Adipocyte (in vitro differentiated cells): Measurements from ENCODE around the gene UBXN6.

Experiments
- DNase-seq: peaks from one replicate; pipeline ENCODE4 v3.0.0-alpha.2; 2015; ENCODE audit warnings: low read depth
- H3K27me3 ChIP-seq: replicated peaks from 2 replicates; pipeline ENCODE4 v1.7.0; 2013; ENCODE audit warnings: mild to moderate bottlenecking, low read length, moderate library complexity; ENCODE audit not compliant: control insufficient read depth, insufficient read depth
- H3K36me3 ChIP-seq: 2 replicates; pipeline ENCODE4 v1.7.0; 2013; ENCODE audit warnings: low read length, mild to moderate bottlenecking, moderate library complexity; ENCODE audit not compliant: control insufficient read depth, insufficient read depth, severe bottlenecking
- H3K4me1 ChIP-seq: 2 replicates; pipeline ENCODE4 v1.7.0; 2013; ENCODE audit warnings: mild to moderate bottlenecking, low read length, moderate library complexity; ENCODE audit not compliant: control insufficient read depth, insufficient read depth
- H3K4me3 ChIP-seq: 2 replicates; pipeline ENCODE4 v1.7.0; 2013; ENCODE audit warnings: mild to moderate bottlenecking, low read length, moderate library complexity
- H3K9ac ChIP-seq: 2 replicates; pipeline ENCODE4 v1.7.0; 2013; ENCODE audit warnings: mild to moderate bottlenecking, low read length, moderate library complexity
- H3K9me3 ChIP-seq: 2 replicates; pipeline ENCODE4 v1.7.0; 2013; ENCODE audit warnings: mild to moderate bottlenecking, low read length, moderate library complexity; ENCODE audit not compliant: control insufficient read depth

UBXN6 gene

DNA sequence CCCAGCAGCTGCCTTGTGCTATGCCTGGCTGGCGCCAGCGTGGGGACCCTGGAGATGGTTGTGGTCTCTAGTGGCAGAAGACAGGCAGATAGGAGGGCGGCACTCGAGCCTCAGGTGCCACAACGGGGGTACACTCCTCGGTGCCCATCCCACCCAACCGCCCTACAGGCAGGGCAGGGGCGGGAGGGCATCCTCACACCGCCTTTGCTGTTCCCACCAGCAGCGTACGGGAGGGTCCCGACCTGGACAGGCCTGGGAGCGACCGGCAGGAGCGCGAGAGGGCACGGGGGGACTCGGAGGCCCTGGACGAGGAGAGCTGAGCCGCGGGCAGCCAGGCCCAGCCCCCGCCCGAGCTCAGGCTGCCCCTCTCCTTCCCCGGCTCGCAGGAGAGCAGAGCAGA lies 44.1 kb upstream of the UBXN6 start:
- H3K9me3 ChIP-seq, result no peaks in the 10 kb centered on the region
- DNase-seq, result no peak
- no peak overlapping the region for H3K4me3 ChIP-seq
- H3K36me3 ChIP-seq, result peaks cover 80% of the 10 kb centered on the region
- H3K9ac ChIP-seq, result no peak overlapping the region
- no peaks in the 10 kb centered on the region for H3K27me3 ChIP-seq
- peaks cover 17% of the 10 kb centered on the region for H3K4me1 ChIP-seq

DNA sequence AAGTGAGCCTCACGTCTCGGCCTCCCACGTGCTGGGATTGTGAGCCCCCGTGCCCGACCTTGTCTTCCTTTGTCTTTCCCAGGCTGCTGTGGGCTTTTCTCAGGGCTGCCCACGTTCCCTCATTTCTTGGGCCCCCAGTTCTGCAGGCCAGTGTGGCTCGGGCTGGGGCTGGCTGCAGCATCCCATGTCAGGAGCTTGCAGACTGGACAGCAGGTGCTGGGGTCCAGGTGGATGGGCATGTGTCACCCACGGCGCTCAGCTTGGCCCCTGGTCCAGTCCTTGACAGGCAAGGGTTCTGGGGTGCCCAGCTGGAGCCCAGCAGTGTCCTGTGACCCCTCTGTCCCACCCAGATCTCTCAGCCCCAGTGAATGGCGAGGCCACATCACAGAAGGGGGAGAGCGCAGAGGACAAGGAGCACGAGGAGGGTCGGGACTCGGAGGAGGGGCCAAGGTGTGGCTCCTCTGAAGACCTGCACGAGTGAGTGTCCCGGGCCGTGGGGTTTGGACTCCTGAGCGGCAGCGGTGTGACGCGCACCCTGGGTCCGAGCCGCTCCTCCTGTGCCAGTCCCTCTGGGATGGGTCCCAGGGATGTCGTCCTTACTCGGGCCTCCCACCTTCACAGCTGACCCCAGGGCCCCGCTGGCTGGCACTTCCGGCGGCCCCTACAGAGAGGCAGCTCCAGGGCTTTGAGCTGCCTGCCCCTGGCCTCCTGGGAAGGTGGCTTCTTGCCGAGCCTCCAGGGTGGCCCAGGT lies 43.4 kb upstream of the UBXN6 start:
- peaks cover 80% of the 10 kb centered on the region for H3K36me3 ChIP-seq
- H3K4me1 ChIP-seq, result peaks cover 10% of the 10 kb centered on the region
- no peak for DNase-seq
- H3K9me3 ChIP-seq, result no peaks in the 10 kb centered on the region
- no peak overlapping the region for H3K9ac ChIP-seq
- no peak overlapping the region for H3K4me3 ChIP-seq
- no peaks in the 10 kb centered on the region for H3K27me3 ChIP-seq

DNA sequence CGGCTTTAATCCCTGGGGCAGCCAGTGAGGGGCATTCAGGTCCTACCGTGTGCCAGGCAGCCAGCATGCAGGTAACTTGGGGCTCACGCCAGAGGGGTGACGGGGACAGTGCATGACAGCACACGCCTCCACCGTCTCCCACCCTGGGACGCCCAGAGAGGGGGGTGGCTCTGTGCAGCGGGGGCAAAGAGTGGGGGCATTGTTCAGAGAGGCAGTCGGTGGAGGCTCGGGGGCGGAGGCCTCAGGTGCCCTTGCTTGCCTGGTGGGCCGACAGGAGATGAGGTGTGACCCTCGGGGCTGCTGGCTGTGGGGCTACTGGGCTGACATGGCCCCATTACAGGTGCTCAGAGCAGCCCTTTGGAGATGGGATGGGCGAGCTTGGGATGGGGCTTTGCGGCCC lies 42.3 kb upstream of the UBXN6 start:
- DNase-seq, result no peak
- peaks cover 8% of the 10 kb centered on the region for H3K4me1 ChIP-seq
- H3K27me3 ChIP-seq, result no peaks in the 10 kb centered on the region
- no peaks in the 10 kb centered on the region for H3K9me3 ChIP-seq
- peaks cover 79% of the 10 kb centered on the region for H3K36me3 ChIP-seq
- no peak overlapping the region for H3K4me3 ChIP-seq
- no peak overlapping the region for H3K9ac ChIP-seq

DNA sequence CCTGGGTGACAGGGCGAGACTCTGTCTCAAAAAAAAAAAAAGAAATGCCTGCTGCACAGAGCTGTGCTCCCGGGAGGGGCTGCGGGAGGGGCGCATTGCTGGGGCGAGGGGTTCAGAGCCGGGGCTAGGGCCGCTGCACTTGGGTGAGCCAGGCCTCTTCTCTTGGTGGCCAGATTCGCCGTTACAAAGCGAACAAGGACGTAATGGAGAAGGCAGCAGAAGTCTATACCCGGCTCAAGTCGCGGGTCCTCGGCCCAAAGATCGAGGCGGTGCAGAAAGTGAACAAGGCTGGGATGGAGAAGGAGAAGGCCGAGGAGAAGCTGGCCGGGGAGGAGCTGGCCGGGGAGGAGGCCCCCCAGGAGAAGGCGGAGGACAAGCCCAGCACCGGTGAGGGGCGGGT lies 41.7 kb upstream of the UBXN6 start:
- Histone ChIP-seq H3K9me3 (no peaks in the 10 kb centered on the region), H3K27me3 (no peaks in the 10 kb centered on the region), H3K9ac (no peak overlapping the region), H3K4me3 (no peak overlapping the region), H3K36me3 (peaks cover 79% of the 10 kb centered on the region), H3K4me1 (peaks cover 3% of the 10 kb centered on the region)
- DNase-seq, result no peak

DNA sequence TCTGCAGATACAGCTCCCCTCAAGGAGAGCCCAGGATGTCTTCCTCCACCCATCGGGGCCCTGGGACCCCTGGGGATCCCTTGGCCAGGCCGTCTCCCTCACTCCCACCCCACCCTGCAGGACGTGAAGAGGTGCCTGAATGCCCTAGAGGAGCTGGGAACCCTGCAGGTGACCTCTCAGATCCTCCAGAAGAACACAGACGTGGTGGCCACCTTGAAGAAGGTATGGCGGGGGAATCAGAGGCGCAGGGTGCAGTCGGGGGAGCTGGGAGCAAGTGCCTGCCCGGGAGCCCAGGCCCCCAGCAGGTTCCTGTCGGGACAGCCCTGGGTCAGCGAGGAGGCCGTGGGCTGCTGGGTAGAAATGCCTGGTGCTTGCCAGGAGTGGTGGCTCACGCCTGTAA lies 41.1 kb upstream of the UBXN6 start:
- Histone ChIP-seq H3K36me3 (peaks cover 79% of the 10 kb centered on the region), H3K9ac (no peak overlapping the region), H3K4me1 (no peaks in the 10 kb centered on the region), H3K4me3 (no peak overlapping the region), H3K27me3 (no peaks in the 10 kb centered on the region), H3K9me3 (no peaks in the 10 kb centered on the region)
- DNase-seq, result no peak

DNA sequence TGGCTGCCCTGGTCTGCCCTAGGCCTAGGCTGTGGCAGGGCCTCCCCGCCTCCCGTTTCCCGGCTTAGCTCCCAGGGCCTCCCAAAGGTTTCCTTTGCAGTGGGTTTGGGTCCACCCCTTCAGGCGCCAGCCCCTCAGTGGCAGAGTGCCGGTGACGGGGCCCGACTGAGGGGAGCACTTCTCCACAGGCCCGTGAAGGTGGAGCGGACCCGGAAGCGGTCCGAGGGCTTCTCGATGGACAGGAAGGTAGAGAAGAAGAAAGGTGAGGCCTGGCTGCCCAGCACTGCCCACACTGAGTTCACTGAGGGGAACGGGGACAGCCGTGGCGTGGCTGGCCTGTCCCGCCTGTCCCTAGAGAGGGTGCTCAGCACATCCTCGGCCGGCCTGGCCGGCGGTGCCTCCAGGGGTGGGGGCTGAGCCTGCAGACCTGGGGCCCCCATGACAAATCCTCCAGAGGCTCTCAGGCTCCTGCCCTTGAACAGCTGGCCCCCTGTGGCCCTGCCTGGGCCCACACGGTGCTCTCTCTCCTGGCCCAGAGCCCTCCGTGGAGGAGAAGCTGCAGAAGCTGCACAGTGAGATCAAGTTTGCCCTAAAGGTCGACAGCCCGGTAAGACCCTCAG lies 40.3 kb upstream of the UBXN6 start:
- H3K27me3 ChIP-seq, result no peaks in the 10 kb centered on the region
- peaks cover 78% of the 10 kb centered on the region for H3K36me3 ChIP-seq
- no peak overlapping the region for H3K4me3 ChIP-seq
- no peak for DNase-seq
- H3K9me3 ChIP-seq, result no peaks in the 10 kb centered on the region
- H3K4me1 ChIP-seq, result no peaks in the 10 kb centered on the region
- no peak overlapping the region for H3K9ac ChIP-seq

DNA sequence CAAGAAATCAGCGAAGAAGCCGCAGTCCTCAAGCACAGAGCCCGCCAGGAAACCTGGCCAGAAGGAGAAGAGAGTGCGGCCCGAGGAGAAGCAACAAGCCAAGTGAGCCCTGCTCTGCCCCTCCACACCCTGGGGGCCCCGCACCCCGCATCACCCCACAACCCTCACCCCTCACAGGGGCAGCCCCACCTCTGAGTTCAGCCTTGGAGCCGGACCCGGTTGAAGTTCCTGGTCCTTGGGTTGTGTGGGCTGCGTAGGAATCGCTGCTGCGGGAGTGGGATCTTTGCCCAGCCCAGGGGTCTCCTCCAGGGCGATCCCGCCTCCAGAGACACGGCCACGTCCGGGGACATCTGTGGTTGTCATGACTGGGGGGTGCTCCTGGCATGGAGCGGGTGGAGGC lies 38.7 kb upstream of the UBXN6 start:
- Histone ChIP-seq H3K4me3 (no peak overlapping the region), H3K9ac (no peak overlapping the region), H3K9me3 (no peaks in the 10 kb centered on the region), H3K36me3 (peaks cover 69% of the 10 kb centered on the region), H3K27me3 (no peaks in the 10 kb centered on the region), H3K4me1 (no peaks in the 10 kb centered on the region)
- no peak for DNase-seq

DNA sequence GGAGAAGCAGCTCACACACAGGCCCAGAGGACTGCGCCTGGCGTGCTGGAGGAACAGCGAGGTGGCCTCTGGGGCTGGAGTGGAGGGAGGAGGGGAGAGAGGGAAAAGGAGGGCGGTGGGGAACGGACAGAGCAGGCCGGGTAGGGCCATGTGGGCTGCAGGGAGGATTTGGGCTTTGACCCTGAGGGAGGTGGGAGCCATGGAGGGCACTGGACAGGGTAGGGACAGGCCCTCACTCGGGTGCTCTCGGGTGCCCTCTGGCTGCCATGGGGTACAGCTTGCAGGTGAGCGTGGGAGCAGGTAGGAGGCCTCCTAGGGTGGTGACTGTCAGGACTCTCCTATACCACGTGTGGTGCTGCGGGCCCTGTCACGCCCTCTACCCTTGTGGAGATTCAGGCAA lies 37.9 kb upstream of the UBXN6 start:
- Histone ChIP-seq H3K27me3 (no peaks in the 10 kb centered on the region), H3K36me3 (peaks cover 66% of the 10 kb centered on the region), H3K9me3 (no peaks in the 10 kb centered on the region), H3K4me1 (no peaks in the 10 kb centered on the region), H3K9ac (no peak overlapping the region), H3K4me3 (no peak overlapping the region)
- DNase-seq, result no peak

DNA sequence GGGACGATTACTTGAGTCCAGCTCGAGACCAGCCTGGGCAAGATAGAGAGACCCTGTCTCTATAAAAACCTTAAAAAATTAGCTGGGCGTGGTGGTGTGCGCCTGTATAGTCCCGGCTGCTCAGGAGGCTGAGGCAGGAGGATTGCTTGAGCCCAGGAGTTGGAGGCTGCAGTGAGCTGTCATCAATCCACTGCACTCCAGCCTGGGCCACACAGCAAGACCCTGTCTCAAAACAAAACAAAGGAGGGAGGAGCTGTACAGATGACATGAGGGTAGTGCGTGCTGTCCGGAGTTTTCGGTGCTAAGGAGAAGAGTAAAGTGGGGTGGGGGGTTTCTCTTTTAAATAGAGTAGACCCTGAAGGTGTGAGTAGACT lies 37.1 kb upstream of the UBXN6 start:
- H3K27me3 ChIP-seq, result no peaks in the 10 kb centered on the region
- H3K36me3 ChIP-seq, result peaks cover 74% of the 10 kb centered on the region
- no peak for DNase-seq
- H3K9me3 ChIP-seq, result no peaks in the 10 kb centered on the region
- no peak overlapping the region for H3K9ac ChIP-seq
- no peak overlapping the region for H3K4me3 ChIP-seq
- no peaks in the 10 kb centered on the region for H3K4me1 ChIP-seq

DNA sequence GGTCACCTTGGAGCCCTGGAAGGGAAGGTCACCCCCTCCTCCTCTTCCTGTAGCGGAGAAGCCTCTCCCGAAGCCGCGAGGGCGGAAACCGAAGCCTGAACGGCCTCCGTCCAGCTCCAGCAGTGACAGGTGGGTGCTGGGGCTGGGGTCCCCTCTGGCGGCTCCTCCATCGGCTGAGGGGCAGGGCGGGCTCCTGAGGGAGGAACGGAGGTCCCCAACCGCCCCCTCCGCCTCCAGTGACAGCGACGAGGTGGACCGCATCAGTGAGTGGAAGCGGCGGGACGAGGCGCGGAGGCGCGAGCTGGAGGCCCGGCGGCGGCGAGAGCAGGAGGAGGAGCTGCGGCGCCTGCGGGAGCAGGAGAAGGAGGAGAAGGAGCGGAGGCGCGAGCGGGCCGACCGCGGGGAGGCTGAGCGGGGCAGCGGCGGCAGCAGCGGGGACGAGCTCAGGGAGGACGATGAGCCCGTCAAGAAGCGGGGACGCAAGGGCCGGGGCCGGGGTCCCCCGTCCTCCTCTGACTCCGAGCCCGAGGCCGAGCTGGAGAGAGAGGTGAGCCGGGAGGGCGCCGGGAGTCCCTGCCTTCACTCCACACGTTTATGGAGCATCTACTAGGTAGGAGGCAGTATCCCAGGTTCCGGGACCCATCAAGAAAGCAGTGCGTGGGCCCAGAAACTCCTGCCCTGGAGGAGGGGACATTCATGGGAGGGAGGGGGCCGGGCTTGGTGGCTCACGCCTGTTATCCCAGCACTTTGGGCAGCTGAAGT lies 36.5 kb upstream of the UBXN6 start:
- no peaks in the 10 kb centered on the region for H3K9me3 ChIP-seq
- DNase-seq, result no peak
- no peak overlapping the region for H3K9ac ChIP-seq
- no peak overlapping the region for H3K4me3 ChIP-seq
- no peaks in the 10 kb centered on the region for H3K27me3 ChIP-seq
- H3K36me3 ChIP-seq, result peaks cover 73% of the 10 kb centered on the region
- H3K4me1 ChIP-seq, result no peaks in the 10 kb centered on the region

DNA sequence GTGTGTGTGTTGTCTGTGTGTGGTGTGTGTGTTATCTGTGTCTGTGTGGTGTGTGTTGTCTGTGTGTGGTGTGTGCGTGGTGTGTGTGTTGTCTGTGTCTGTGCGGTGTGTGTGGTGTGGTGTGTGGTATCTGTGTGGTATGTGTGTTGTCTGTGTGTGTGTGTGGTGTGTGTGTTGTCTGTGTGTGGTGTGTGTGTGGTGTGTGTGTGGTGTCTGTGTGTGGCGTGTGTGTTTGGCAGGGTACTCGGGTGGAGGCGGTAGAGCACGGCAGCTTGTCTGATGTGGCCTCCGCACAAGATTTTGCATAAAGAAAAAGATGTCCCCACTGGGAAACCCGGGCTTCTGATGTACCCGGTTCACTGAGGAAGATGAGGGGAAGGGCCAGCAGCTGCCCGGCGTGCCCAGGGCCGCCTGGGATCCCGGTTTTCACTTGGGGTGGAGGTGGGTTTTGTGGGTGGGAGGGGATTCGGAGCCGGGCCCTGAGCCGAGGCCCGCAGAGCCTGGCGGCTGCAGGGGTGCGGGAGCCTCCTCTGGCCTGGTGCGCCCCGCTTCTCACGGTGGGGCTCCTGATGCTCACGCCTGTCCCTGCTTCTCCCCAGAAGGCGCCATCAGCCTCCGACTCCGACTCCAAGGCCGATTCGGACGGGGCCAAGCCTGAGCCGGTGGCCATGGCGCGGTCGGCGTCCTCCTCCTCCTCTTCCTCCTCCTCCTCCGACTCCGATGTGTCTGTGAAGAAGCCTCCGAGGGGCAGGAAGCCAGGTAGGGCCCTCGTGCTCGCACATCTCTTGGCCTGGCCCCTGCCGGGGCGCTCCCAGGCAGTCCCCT lies 35.7 kb upstream of the UBXN6 start:
- no peaks in the 10 kb centered on the region for H3K27me3 ChIP-seq

More for the DNA sequence above, 35.7 kb upstream of the UBXN6 start:
- Histone ChIP-seq H3K4me1 (no peaks in the 10 kb centered on the region), H3K36me3 (peaks cover 72% of the 10 kb centered on the region), H3K9me3 (no peaks in the 10 kb centered on the region), H3K9ac (no peak overlapping the region), H3K4me3 (no peak overlapping the region)
- no peak for DNase-seq
